WERI-Rb-1 (cell line): ENCODE measurements around the gene BRD3OS.

Source experiments
- DNase-seq: peaks from one replicate; pipeline ENCODE4 v3.0.0-alpha.2; 2020
- H3K27ac ChIP-seq: fragments of 250-450 bp; sonication (Bioruptor Pico); 2 replicates; pipeline ENCODE4 v1.5.1; 2020; ENCODE audit warnings: mild to moderate bottlenecking, moderate library complexity
- H3K27me3 ChIP-seq: fragments of 250-450 bp; sonication (Bioruptor Pico); 2 replicates; pipeline ENCODE4 v1.5.1; 2021; ENCODE audit warnings: mild to moderate bottlenecking, low read depth, moderate library complexity; ENCODE audit not compliant: insufficient read depth, severe bottlenecking
- H3K36me3 ChIP-seq: fragments of 250-450 bp; sonication (Bioruptor Pico); 2 replicates; pipeline ENCODE4 v1.5.1; 2020; ENCODE audit warnings: mild to moderate bottlenecking, moderate library complexity
- H3K4me3 ChIP-seq: 2 replicates; pipeline ENCODE4 v1.5.1; 2011; ENCODE audit warnings: low read depth, mild to moderate bottlenecking, control low read depth, low read length
- H3K9me3 ChIP-seq: fragments of 250-450 bp; sonication (Bioruptor Pico); 2 replicates; pipeline ENCODE4 v1.5.1; 2021; ENCODE audit warnings: mild to moderate bottlenecking, moderate library complexity; ENCODE audit not compliant: severe bottlenecking
- CTCF ChIP-seq: IDR thresholded peaks from 2 replicates; pipeline ENCODE4 v1.5.1; 2011; ENCODE audit warnings: low read depth, mild to moderate bottlenecking, control low read depth, inconsistent platforms, low read length

The BRD3OS gene

GRCh38 chr9:134025606-134026541, 593 bp downstream of the BRD3OS start:
- Histone ChIP-seq H3K9me3 (no peaks in the 10 kb centered on the region), H3K27ac (peak overlapping the region; percentile 58), H3K27me3 (no peaks in the 10 kb centered on the region), H3K4me3 (peak overlapping the region; percentile 70), H3K36me3 (peaks cover 30% of the 10 kb centered on the region)
- peak; percentile 52 for DNase-seq
- TF ChIP-seq CTCF: peak; percentile 31; the same call in 1 of the 2 replicates

- no peak for TF ChIP-seq CTCF
- H3K27me3 ChIP-seq: no peaks in the 10 kb centered on the region
- H3K9me3 ChIP-seq: no peaks in the 10 kb centered on the region
- peaks cover 37% of the 10 kb centered on the region for H3K36me3 ChIP-seq
- H3K4me3 ChIP-seq: peak overlapping the region; percentile 70
- H3K27ac ChIP-seq: no peak overlapping the region; the same call in 1 of the 2 replicates
- no peak for DNase-seq
Measured at GRCh38 chr9:134026581-134026980, 1.3 kb downstream of the BRD3OS start.

GRCh38 chr9:134026981-134027380, 1.7 kb downstream of the BRD3OS start:
- no peaks in the 10 kb centered on the region for H3K27me3 ChIP-seq
- no peak for TF ChIP-seq CTCF
- peaks cover 41% of the 10 kb centered on the region for H3K36me3 ChIP-seq
- DNase-seq: no peak
- no peaks in the 10 kb centered on the region for H3K9me3 ChIP-seq
- H3K27ac ChIP-seq: no peak overlapping the region
- H3K4me3 ChIP-seq: no peak overlapping the region

GRCh38 chr9:134027561-134027960, 2.3 kb downstream of the BRD3OS start:
- DNase-seq: no peak
- H3K27me3 ChIP-seq: no peaks in the 10 kb centered on the region
- H3K36me3 ChIP-seq: peaks cover 41% of the 10 kb centered on the region
- no peaks in the 10 kb centered on the region for H3K9me3 ChIP-seq
- peak overlapping the region; percentile 82; the same call in 1 of the 2 replicates for H3K27ac ChIP-seq
- TF ChIP-seq CTCF: no peak
- H3K4me3 ChIP-seq: no peak overlapping the region

- Histone ChIP-seq H3K27ac (peak overlapping the region; percentile 82), H3K36me3 (peaks cover 45% of the 10 kb centered on the region), H3K9me3 (no peaks in the 10 kb centered on the region), H3K4me3 (no peak overlapping the region), H3K27me3 (no peaks in the 10 kb centered on the region)
- DNase-seq: no peak
- TF ChIP-seq CTCF: no peak
Measured at GRCh38 chr9:134028076-134028475, 2.8 kb downstream of the BRD3OS start.
